HFF-Myc (cell line): Measurements from ENCODE around the gene CLMN.

Experiments
- DNase-seq: peaks from one replicate; pipeline ENCODE4 v3.0.0-alpha.2; 2011; ENCODE audit warnings: low read depth; ENCODE audit errors: extremely low read depth
- H3K4me3 ChIP-seq: replicated peaks from 2 replicates; pipeline ENCODE4 v1.5.1; 2011; ENCODE audit warnings: low read depth, mild to moderate bottlenecking, control low read depth, low read length
- CTCF ChIP-seq: IDR thresholded peaks from 2 replicates; pipeline ENCODE4 v1.5.1; 2012; ENCODE audit warnings: mild to moderate bottlenecking, low read depth, low read length, control low read depth; ENCODE audit errors: missing control alignments

CLMN gene

GRCh38 chr14:95282354-95282985, 37.2 kb downstream of the CLMN start:
- no peak overlapping the region for H3K4me3 ChIP-seq
- DNase-seq = no peak
- no peak for TF ChIP-seq CTCF

GRCh38 chr14:95281560-95282176, 38.0 kb downstream of the CLMN start:
- no peak for TF ChIP-seq CTCF
- H3K4me3 ChIP-seq = no peak overlapping the region
- no peak for DNase-seq

DNA sequence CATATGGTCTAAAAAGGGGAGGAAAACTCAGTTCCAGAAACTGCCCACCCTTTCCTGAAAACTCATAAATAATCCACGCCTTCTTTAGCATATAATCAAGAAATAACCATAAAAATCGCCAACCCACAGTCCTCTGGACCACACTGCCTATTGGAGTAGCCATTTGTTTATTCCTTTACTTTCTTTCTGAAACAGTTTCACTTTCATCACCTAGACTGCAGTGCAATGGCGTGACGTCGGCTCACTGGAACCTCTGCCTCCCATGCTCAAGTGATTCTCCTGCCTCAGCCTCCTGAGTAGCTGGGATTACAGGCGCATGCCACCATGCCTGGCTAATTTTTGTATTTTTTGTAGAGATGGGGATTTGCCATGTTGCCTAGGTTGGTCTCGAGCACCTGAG, 44.2 kb downstream of the CLMN start:
- no peak overlapping the region for H3K4me3 ChIP-seq
- TF ChIP-seq CTCF = no peak
- no peak for DNase-seq

DNA sequence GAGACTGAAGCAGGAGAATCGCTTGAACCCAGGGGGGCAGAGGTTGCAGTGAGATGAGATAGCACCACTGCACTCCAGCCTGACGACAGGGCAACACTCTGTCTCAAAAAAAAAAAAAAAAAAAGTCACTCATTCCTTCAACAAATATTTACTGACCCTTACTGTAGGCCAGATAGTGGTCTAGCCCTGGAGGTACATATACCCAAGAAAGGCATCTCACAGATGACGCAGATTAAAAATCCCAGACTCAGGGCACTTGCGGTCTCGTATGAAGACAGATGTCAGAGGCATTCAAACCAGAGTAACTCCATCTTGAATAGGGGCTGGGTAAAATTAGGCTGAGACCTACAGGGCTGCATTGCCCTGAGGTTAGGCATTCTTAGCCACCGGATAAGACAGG, 44.8 kb downstream of the CLMN start:
- no peak for TF ChIP-seq CTCF
- no peak overlapping the region for H3K4me3 ChIP-seq
- DNase-seq = no peak

DNA sequence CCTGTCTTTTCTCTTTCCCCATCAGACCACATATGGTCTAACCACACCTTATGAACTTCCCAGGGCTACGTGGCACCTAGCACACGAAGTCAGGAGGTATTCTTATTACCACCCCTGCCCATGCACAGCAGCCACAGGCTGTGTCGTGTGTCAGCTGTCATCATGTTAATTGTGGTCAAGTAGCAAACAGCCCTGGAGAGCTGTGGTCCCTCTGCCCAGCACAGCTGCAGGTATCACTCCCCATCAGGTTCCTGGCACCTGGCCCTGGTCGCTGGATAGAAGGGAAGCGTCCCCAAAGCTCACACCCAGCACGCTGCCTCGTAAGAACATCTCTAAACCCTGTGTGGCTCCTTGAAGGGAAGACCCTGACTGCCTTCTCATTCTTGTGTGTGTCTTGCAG, 45.4 kb downstream of the CLMN start:
- no peak for TF ChIP-seq CTCF
- no peak overlapping the region for H3K4me3 ChIP-seq

DNA sequence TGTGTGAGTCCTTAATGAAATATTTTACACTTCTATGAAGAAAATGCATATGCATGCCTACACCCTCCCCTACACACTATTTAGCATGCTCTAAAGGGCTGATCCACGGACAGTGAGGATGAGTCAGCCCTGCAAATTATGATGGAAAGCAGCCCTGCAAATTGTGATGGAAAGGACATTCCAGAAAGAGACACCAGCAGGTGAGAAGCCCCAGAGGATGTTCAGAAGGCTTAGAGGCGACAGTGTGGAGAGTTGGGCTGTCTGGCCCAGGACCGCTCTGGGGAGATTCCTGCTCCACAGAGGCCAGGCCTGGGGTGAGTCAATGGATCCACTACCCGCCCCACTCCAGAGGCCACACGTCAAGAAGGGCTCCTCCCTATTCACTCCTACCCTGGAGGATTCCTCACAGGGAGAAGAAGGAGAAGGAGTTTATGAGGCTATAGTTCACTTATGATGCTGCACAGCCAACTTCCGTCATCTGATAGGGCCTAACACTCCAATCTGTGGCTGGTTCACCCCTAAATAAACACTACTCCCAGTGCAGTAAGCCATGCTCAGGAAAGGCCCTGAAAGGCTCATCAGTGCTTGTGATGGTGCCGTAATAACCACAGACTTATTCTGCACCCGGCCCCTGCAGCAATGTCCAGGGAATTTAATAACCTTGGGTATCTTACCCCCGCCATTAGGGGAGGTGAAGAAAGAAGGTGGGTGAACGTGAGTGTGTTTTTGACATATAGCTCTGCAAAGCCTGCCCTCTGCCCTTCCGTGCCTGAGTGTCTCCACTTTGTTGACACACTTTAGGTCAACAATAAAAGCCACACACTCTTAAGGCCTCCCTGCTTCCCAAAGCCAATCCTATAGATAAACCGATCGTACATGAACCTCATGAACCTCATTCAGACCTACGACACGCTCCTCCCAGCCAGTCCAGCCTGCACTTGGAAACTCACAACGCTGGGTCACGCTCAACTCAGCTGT, 46.4 kb downstream of the CLMN start:
- no peak for DNase-seq
- H3K4me3 ChIP-seq = no peak overlapping the region
- TF ChIP-seq CTCF = no peak

More for the DNA sequence above, 45.4 kb downstream of the CLMN start:
- no peak for DNase-seq
